Fibroblast of lung (primary cell): ENCODE results near the gene USP6NL.

Experiments
- EZH2 ChIP-seq: IDR thresholded peaks from 2 replicates; pipeline ENCODE4 v1.5.1; 2012; ENCODE audit warnings: low read length, control low read depth, mild to moderate bottlenecking; ENCODE audit errors: missing control alignments
- TF ChIP-seq, protein P1 (sequence below), 2 donors: IDR thresholded peaks in 1 of 2; conservative IDR thresholded peaks in 1 of 2; 1 replicate in 1 of 2; 2 replicates in 1 of 2; pipeline ENCODE4 v1.5.1; 2011 to 2012; ENCODE audit warnings: low read length in 2 of 2, control low read depth in 1 of 2, inconsistent platforms in 1 of 2, low read depth in 1 of 2, mild to moderate bottlenecking in 1 of 2

DNA sequence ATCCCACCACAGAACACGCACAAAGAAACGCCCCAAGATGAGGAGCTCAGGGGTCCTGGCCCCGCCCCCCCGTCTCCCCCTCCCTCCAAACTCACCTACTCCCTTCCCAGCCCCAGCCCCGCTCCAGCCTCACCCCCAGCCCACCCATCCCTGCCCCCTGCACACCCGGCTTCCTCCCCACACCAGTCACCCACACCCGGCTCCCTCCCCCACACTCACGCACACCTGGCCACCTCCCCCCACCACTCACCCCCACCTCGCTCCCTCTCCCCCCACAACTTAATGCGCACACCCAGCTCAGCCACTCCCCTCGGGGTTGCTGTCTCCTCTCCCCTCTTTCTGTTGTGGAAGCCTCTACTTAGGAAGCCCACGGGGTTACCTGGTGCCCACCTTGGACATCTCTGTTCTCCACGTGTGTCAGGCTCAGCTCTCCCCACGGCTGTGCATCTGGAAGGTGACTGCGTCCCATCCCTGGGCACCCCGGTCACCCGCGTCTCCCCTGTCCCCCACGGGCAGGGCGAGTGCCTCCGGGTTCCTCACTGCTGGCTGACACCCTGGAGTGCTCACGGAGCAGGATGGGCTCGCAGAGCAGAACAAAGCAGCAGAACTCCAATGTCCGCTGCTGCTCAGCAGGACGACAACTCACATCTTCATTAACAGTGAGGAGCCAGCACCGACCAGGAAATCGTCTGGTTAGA is 166.8 kb downstream of the USP6NL start:
- TF ChIP-seq, protein P1, sequence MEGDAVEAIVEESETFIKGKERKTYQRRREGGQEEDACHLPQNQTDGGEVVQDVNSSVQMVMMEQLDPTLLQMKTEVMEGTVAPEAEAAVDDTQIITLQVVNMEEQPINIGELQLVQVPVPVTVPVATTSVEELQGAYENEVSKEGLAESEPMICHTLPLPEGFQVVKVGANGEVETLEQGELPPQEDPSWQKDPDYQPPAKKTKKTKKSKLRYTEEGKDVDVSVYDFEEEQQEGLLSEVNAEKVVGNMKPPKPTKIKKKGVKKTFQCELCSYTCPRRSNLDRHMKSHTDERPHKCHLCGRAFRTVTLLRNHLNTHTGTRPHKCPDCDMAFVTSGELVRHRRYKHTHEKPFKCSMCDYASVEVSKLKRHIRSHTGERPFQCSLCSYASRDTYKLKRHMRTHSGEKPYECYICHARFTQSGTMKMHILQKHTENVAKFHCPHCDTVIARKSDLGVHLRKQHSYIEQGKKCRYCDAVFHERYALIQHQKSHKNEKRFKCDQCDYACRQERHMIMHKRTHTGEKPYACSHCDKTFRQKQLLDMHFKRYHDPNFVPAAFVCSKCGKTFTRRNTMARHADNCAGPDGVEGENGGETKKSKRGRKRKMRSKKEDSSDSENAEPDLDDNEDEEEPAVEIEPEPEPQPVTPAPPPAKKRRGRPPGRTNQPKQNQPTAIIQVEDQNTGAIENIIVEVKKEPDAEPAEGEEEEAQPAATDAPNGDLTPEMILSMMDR (conservative IDR thresholded peaks at IDR 0.05 in 1 of 2, IDR thresholded peaks at IDR 0.05 in 1 of 2; ENCODE audit: low read depth in 1 of 2, low read length in 2 of 2) = no peak
- no peak for TF ChIP-seq EZH2
